Suppressor macrophage treated with lipopolysaccharide for 1 hour (primary cell): ENCODE results near the gene OPN1MW3.
"Not testable (repeated sequence)": the region's sequence is repeated elsewhere in the genome, so short reads cannot be mapped to it uniquely, and the experiment has no call there.

ENCODE experiments used
- DNase-seq, 3 donors: peaks; one replicate each; pipeline ENCODE4 v3.0.0-alpha.2; 2020 to 2022

OPN1MW3 gene

DNA sequence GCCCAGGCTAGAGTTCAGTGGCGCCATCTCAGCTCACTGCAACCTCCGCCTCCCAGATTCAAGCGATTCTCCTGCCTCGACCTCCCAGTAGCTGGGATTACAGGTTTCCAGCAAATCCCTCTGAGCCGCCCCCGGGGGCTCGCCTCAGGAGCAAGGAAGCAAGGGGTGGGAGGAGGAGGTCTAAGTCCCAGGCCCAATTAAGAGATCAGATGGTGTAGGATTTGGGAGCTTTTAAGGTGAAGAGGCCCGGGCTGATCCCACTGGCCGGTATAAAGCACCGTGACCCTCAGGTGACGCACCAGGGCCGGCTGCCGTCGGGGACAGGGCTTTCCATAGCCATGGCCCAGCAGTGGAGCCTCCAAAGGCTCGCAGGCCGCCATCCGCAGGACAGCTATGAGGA, at the start of gene OPN1MW3:
OPN1MW3 (plus strand) TSS at position 301 of the 400 bp plus-strand sequence; CDS start at position 339, 38 bp downstream.
- DNase-seq = not testable (repeated sequence)

DNA sequence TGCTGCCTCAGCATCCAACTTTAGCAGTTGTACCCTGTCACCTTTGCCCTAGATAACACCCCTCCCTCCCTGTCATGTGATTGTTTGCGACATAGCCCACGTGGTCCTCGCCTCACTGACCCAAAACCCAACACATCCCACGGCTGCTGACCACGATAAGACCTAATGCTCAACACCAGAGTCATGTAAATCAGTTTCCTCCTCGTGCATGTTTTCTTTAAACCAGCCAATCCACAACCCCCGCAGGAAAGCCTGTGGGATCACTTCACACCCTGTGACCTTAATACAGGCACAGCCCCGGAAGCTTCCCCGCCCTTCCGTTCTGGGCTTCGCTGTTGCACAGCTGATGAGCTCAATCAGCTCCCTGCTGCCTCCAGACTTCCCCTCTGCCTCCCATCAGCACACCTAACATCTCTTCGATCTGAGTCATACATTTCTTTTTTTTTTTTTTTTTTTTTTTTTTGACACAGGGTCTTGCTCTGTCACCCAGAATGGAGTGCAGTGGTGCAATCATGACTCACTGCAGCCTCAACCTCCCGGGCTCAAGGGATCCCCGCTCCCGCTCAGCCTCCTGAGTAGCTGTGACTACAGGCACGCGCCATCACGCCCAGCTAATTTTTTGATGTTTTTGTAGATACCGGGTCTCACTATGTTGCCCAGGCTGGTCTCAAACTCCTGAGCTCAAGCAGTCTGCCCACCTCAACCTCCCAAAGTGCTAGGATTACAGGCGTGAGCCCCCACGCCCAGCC, 47.5 kb upstream of the OPN1MW3 start:
- not testable (repeated sequence) for DNase-seq

DNA sequence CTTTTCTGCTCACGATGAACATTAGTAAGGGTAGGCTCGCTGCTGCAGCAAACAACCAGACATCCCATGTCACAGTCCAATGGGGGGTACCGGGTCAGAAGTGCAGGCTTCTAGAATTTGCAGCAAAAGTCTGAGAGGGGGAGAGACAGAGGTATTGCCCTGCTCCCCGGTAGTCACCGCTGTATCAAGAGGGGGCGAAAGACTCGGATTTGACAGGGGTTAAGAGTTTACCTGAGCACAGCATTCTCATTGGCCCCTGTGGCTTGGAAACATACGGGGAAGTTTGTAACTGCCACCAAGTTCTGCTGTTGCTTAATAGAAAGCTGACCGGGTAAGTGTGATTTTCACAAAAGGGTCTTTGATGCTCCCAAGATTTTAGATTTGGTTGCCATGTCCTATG, 46.3 kb upstream of the OPN1MW3 start:
- DNase-seq = not testable (repeated sequence)

DNA sequence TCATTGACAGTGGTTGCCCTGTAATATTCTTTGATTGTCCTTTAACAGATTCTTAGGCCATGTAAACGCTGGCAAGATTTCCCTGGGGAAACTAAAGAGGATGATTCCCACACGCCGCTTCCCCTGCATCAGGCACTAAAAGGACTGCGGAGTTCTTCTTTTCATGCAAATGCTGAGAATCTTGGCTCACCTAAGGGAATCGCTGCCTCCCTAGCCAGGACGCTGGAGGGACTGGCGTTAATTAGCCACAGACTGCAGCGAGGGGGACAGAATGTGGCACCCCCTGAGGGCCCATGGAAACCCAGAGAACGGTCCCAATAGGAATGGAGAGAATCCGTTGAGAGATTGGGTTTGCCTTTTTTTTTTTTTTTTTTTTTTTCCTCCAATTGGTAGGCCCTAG, 45.9 kb upstream of the OPN1MW3 start:
- DNase-seq = not testable (repeated sequence)

DNA sequence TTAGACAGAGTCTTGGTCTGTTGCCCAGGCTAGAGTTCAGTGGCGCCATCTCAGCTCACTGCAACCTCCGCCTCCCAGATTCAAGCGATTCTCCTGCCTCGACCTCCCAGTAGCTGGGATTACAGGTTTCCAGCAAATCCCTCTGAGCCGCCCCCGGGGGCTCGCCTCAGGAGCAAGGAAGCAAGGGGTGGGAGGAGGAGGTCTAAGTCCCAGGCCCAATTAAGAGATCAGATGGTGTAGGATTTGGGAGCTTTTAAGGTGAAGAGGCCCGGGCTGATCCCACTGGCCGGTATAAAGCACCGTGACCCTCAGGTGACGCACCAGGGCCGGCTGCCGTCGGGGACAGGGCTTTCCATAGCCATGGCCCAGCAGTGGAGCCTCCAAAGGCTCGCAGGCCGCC, 37.9 kb upstream of the OPN1MW3 start, which contains the start of gene OPN1MW2:
OPN1MW2 (plus strand) TSS at position 301 of the 400 bp plus-strand sequence; CDS start at position 361, 60 bp downstream.
- DNase-seq = not testable (repeated sequence)

DNA sequence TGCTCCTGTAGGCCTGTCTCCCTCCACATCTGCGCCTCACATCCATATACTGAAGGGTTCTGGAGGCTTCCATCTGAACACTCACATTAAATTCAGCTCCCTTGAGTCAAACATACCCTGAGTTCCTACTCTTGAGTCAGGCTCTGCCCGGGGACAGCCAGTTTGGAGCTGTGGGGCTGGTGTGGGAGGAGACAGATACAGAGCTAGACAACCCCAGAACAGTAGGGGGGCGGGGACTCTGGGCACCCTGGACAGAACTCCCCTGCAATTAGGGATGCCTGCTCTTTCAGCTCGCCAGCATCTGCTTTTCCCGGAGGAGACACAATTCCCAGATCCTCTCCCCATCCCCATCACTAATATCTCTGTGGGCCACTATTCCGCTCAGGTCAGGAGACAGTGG, 32.1 kb upstream of the OPN1MW3 start:
- DNase-seq = not testable (repeated sequence)

DNA sequence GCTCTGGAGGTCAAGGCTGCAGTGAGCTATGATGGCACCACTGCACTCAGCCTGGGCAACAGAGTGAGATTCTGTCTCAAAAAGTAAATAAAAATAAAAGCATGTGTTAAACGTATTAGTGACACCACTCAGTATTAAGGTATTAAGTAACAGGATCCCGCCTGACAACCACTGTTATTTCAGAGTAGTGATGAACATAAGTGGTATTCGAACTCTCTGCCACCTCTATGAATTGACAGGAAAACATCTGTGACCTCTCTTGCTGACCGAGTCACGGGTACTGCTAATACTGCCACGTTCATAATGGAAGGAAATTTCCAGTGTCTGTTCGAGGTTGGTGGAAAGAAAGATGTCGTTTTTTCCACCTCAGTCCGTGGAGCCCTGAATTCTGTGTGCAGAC, 30.7 kb upstream of the OPN1MW3 start:
- DNase-seq = not testable (repeated sequence)

DNA sequence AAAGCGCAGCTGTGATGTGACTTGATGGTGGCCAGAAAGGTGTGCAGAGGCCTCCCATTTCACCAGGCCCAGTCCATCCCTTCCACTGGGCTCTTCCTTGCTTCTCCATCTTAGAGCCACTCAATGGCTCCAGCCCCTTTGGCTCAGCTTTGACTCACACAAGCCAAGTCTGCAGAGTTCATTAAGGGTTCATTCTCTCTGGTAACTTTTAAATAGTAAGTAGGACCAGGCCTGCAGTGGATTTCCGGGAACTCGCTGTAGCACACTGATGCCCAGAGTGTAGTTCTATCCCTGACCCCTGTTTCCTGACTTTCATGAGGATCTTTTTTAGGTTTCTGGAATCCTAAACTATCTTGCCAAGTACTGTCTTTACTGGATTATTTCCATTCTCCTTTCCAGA, 25.9 kb upstream of the OPN1MW3 start:
- not testable (repeated sequence) for DNase-seq

DNA sequence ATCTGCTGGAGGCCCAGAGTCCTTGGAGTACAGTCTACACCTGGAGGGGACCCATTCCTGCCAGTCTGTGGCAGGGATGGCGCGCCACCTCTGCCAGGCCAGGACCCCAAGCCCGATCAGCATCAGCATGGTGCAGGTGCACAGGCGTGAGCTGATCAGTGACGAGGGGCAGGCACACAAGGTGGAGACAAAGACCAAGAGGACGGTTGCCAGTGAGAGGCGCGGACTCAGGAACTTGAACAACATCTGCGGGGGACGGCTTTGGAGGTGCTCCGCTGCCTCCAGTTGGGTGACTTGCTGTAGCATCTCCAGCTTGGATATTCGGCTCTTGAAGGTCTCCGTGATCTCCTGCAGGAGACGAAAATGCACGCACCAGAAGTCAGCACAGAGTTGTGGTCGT, 23.8 kb upstream of the OPN1MW3 start:
- DNase-seq = not testable (repeated sequence)

DNA sequence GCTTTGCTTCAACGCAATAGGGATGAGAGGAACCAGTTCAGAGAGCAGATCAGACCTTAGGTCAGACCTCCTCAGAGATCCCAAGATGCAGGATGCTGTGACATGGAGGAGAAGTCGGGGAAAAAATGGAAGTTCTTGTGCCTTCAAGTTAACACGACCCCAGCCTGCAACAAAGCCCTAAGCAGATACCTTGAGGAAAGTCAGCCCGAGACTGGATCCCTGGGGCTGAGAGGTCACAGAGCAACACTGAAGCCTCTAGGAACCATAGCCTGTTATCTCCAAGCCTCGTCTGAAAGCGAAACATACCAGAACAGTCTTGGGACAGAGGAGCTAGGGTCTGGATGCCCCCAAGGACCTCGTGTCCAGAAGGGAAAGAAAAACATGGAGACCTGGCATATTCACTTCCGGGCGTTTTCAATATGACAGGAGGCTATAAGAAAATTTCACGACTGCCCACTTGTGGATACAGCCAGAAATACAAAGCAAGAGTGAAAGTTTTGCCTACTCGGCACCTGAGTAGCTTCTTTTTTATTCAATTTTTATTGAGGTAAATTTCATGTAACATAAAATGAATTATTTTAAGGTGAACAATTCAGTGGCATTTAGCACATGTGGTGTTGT, 18.3 kb upstream of the OPN1MW3 start:
- not testable (repeated sequence) for DNase-seq

DNA sequence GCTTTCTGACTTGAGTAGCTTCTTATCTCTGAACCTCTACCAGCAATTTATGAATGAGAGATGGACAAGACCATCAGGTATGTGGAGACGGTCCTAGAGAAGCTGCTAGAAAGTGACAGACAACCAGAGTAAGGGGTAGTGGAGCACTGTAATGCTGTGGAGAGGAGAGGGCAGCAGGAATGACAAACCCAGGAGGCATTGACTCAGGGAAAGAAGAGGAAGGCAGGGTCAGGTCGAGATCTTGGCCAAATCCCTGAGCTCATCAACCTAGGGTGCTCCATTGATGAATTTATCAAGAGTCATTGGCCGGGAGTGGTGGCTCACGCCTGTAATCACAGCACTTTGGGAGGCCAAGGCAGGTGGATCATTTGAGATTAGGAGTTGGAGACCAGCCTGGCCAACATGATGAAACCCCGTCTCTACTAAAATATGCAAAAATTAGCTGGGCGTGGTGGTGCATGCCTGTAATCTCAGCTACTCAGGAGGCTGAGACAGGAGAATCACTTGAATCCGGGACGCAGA, 17.3 kb upstream of the OPN1MW3 start:
- DNase-seq = not testable (repeated sequence)

DNA sequence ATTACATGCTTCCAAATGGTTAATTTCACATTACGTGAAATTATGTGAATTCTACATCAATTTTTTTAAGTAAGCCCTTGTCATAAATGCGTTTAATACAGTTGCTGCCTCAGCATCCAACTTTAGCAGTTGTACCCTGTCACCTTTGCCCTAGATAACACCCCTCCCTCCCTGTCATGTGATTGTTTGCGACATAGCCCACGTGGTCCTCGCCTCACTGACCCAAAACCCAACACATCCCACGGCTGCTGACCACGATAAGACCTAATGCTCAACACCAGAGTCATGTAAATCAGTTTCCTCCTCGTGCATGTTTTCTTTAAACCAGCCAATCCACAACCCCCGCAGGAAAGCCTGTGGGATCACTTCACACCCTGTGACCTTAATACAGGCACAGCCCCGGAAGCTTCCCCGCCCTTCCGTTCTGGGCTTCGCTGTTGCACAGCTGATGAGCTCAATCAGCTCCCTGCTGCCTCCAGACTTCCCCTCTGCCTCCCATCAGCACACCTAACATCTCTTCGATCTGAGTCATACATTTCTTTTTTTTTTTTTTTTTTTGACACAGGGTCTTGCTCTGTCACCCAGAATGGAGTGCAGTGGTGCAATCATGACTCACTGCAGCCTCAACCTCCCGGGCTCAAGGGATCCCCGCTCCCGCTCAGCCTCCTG, 9.9 kb upstream of the OPN1MW3 start:
- not testable (repeated sequence) for DNase-seq

DNA sequence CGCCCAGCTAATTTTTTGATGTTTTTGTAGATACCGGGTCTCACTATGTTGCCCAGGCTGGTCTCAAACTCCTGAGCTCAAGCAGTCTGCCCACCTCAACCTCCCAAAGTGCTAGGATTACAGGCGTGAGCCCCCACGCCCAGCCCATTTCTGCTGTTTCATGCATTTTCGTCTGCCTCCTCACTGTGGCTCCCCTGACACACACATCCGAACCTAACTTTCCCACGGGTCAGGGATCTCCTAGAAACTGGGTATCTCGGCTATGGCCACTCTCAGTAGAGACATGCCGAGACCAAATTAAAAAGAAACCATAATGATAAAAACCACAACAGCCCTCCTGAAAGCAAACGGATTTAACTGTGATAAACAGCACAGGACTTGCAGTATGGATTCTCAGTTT, 9.3 kb upstream of the OPN1MW3 start:
- DNase-seq = not testable (repeated sequence)

DNA sequence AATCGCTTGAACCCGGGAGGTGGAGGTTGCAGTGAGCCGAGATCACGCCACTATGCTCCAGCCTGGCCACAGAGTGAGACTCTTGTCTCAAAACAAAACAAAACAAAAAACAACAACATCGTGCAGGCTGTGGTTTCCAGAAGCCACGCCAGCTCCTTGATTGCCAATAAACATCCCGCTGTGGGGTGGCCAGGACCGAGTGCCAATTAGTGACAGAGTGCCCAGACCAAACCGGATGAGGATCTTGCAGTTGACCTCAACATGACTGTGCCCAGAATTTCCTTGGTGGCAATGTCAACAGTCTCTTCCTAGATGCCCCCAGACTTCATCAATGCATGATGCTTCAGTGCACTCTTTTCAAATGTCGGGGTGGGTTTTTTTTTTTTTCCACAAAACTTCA, 1.3 kb downstream of the OPN1MW3 start:
- DNase-seq = not testable (repeated sequence)

DNA sequence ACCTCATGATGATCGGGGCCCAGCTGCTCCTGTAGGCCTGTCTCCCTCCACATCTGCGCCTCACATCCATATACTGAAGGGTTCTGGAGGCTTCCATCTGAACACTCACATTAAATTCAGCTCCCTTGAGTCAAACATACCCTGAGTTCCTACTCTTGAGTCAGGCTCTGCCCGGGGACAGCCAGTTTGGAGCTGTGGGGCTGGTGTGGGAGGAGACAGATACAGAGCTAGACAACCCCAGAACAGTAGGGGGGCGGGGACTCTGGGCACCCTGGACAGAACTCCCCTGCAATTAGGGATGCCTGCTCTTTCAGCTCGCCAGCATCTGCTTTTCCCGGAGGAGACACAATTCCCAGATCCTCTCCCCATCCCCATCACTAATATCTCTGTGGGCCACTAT, 5.7 kb downstream of the OPN1MW3 start:
- not testable (repeated sequence) for DNase-seq

DNA sequence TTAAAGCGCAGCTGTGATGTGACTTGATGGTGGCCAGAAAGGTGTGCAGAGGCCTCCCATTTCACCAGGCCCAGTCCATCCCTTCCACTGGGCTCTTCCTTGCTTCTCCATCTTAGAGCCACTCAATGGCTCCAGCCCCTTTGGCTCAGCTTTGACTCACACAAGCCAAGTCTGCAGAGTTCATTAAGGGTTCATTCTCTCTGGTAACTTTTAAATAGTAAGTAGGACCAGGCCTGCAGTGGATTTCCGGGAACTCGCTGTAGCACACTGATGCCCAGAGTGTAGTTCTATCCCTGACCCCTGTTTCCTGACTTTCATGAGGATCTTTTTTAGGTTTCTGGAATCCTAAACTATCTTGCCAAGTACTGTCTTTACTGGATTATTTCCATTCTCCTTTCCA, 11.9 kb downstream of the OPN1MW3 start:
- DNase-seq = not testable (repeated sequence)

DNA sequence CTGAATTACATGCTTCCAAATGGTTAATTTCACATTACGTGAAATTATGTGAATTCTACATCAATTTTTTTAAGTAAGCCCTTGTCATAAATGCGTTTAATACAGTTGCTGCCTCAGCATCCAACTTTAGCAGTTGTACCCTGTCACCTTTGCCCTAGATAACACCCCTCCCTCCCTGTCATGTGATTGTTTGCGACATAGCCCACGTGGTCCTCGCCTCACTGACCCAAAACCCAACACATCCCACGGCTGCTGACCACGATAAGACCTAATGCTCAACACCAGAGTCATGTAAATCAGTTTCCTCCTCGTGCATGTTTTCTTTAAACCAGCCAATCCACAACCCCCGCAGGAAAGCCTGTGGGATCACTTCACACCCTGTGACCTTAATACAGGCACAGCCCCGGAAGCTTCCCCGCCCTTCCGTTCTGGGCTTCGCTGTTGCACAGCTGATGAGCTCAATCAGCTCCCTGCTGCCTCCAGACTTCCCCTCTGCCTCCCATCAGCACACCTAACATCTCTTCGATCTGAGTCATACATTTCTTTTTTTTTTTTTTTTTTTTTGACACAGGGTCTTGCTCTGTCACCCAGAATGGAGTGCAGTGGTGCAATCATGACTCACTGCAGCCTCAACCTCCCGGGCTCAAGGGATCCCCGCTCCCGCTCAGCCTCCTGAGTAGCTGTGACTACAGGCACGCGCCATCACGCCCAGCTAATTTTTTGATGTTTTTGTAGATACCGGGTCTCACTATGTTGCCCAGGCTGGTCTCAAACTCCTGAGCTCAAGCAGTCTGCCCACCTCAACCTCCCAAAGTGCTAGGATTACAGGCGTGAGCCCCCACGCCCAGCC, 27.3 kb downstream of the OPN1MW3 start:
- DNase-seq = not testable (repeated sequence)

DNA sequence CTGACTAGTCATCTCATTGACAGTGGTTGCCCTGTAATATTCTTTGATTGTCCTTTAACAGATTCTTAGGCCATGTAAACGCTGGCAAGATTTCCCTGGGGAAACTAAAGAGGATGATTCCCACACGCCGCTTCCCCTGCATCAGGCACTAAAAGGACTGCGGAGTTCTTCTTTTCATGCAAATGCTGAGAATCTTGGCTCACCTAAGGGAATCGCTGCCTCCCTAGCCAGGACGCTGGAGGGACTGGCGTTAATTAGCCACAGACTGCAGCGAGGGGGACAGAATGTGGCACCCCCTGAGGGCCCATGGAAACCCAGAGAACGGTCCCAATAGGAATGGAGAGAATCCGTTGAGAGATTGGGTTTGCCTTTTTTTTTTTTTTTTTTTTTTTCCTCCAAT, 29.0 kb downstream of the OPN1MW3 start:
- DNase-seq = not testable (repeated sequence)

DNA sequence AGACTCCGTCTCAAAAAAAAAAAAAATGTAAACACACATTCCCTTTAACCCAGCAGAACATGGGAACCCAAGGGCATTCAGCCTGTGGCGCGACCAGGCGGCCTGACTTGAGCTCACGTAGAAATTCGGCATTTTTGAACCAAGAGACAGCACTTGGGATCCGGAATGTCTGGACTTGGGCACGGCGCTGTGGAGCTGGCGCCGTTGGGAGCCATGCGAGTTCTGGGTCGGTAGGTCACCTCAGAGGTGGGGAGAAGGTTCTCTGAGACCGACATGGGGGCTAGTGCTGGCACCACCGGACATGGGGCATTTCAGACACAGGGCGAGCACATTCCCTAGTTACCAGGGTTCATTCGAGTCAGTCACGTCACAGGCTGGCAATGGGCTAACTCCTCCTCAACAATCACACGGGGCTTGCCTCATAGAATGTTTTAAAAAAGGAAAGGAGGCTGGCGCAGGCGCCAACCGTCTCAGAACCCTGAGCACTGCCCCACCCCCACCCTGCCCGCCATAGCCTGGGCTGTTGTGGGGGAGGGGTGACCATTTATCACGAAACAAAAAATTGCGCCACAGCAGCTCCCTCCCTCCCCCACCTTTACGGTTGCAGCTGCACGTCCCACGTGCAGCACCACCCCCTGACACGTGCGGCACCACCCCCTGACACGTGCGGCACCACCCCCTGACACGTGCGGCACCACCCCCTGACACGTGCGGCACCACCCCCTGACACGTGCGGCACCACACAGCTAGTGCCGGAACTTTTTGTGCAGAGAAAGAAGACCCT, 37.6 kb downstream of the OPN1MW3 start, which contains the start of gene TEX28:
TEX28 (minus strand) TSS at position 334 of the 784 bp plus-strand sequence. CDS start 3,007 bp downstream, outside the sequence.
- DNase-seq = no peak

DNA sequence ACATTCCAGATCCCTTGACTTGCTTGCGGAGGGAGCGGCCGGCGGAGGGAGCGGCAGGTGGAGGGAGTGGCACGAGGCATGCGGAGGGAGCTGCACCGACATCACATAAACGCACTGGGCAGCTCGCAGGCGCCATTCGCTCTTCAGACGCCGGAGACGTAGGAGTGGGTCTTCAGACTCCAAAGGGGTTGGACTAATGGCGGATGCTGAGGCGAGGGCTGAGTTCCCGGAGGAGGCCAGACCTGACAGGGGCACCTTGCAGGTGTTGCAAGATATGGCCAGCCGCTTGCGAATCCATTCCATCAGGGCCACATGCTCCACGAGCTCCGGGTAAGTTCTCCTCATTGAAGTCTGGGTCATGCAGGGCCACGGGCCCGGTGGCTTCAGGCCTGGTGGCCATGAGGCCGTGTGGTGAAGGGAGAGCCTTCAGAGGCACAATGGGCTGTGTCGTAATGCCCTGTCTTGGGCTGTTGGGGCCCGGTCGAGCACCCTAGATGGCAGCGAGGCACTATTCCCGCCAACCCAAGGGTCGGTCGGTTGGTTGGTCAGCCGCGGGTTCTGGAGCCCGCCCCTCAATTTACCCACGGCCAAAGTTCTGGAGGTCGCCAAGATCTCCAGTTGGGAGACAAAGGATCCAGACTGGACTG, 38.4 kb downstream of the OPN1MW3 start, which contains the start of gene TKTL1:
TKTL1 (plus strand) TSS at position 132 of the 647 bp plus-strand sequence; CDS start at position 197, 65 bp downstream.
- no peak for DNase-seq

DNA sequence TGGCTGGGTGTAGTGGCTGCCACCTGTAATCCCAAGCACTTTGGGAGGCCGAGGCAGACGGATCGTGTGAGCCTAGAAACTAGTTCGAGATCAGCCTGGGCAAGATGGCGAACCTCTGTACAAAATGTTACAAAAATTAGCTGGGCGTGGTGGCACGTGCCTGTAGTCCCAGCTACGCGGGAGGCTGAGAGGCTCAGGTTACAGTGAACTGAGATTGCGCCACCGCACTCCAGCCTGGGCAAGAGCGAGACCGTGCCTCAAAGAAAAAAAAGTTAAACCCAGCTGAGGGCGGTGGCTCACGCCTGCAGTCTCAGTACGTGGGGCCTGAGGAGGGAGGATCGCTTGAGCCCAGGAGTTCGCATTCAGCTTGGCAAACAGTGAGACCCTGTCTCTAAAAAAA, 39.3 kb downstream of the OPN1MW3 start:
- DNase-seq = no peak
